HG03064 (cell line): ENCODE data around the gene TBC1D5.
"Not testable (repeated sequence)": the region's sequence is repeated elsewhere in the genome, so short reads cannot be mapped to it uniquely, and the experiment has no call there.

Experiments
- ATAC-seq: cut with Tn5 transposase; IDR thresholded peaks from one replicate; pipeline ENCODE4 v1.9.1; 2021; ENCODE audit warnings: low read depth; ENCODE audit not compliant: unreplicated experiment

Gene TBC1D5

GRCh38 chr3:17129556-17129955, 612.9 kb downstream of the TBC1D5 start:
- no peak for ATAC-seq

DNA sequence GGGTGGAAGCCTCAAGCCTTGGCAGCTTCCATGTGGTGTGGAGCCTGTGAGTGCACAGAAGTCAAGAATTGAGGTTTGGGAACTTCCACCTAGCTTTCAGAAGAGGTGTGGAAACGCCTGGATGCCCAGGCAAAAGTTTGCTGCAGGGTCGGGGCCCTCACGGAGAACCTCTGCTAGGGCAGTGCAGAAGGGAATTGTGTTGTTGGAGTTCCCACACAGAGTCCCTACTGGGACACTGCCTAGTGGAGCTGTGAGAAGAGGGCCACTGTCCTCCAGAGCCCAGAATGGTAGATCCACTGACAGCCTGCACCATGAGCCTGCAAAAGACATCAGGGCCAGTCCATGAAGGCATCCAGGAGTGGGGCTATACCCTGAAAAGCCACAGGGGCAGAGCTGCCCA, 613.8 kb downstream of the TBC1D5 start:
- ATAC-seq: not testable (repeated sequence)

DNA sequence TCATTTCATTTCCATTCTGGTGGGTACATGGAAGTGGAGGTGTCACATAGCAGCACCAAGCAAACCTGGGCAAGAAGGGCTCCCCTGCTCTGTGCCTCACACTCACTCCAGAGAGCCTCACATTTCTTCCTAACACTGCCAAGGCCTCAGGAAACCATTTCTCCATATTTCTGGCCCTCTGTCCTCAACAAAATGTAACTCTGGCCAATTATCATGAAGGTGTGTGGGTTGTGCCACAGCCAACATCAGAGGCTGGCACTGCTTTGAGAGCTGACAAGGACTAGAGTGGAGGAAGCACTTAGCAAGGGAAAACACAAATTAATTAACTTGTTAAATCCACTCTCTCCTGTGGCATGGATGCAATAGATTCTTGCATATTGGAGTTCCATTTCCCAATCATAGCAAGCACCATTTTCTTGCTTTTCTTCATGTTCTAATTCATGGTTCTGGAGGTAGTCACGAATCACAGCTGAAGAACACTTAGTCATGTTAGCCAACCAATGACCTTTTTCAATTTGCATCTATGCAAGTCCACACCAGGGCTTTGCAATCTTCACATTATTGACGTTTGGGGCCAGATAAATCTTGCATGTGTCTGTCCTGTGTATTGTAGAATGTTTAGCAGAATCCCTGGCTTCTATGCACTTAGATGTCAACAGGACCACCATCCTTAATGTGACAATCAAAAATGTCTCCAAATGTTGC, 616.5 kb downstream of the TBC1D5 start:
- ATAC-seq: no peak

GRCh38 chr3:17122758-17123157, 619.7 kb downstream of the TBC1D5 start:
- ATAC-seq: no peak

DNA sequence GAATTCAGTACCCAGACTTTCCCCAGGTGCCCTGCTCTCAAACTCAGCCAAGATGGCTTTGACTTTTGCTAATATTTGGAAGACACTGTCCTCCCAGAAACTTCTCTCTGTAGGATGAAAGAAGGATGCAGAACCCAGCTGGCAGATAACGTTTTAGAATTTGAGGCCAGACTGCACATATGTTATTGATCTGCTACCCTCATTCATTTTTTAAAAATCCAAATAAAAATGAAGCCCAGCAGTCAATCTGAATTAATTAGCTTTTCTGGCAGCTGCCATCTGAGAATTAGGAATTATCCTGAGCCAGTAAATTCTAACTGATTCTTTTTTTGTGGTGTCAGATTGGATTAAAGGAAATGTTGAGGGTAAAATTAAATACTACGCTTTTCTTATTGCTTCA, 621.1 kb downstream of the TBC1D5 start:
- no peak for ATAC-seq

GRCh38 chr3:17120115-17120514, 622.3 kb downstream of the TBC1D5 start:
- no peak for ATAC-seq

GRCh38 chr3:17119201-17120072, 623.0 kb downstream of the TBC1D5 start:
- no peak for ATAC-seq

- no peak for ATAC-seq
Measured at GRCh38 chr3:17118771-17119170, 623.7 kb downstream of the TBC1D5 start.

GRCh38 chr3:17116007-17116600, 626.3 kb downstream of the TBC1D5 start:
- ATAC-seq: no peak

DNA sequence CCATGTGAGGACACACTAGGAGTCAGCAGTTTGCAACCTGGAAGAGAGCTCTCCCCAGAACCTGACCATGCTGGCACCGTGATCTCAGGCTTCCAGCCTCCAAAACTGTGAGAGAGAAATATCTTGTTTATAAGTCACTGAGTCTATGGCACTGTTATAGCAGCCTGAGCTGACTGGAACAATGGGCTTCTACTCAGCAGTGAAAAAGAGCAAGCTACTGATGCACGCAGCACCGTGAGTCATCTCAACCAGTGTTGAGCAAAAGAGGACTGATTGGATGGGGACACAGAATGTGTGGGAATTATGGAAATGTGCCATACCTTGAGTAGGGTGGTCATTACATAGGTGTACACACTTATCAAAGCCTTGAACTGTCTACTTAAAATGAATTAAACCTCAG, 627.2 kb downstream of the TBC1D5 start:
- no peak for ATAC-seq

DNA sequence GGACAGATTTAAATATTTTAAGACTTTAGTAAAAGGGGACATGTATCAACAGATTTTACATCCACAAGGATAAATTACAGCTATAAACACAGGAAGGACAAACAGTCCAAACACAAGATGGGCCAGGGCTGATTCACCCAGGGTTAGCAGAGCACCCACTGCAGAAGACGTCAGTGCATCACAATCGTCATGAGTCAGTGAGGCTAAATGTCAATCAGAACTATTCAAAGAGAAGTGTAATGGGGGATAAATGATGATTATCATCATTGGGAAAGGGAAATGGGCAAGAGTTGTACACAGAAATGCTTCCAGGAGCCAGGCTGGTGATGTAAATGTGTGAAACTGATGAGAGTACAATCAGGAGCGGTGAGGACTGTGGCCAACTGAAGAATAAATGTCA, 630.8 kb downstream of the TBC1D5 start:
- ATAC-seq: no peak

GRCh38 chr3:17110660-17111396, 631.6 kb downstream of the TBC1D5 start:
- ATAC-seq: no peak
